Endothelial cell of umbilical vein (primary cell): ENCODE data around the gene CLCN4. TPM values are rescaled to one million over a fixed set of nuclear protein-coding genes. Genes with fewer than 3 reads are reported as not detected.

ENCODE experiments used
- BruUV-seq: library from RNA; stranded (reverse); fragments of 400-500 nt; replicated peaks from 2 replicates; lab custom pipeline; 2021; lab: Mats Ljungman, UMichigan
- CTCF ChIA-PET: fragments of 300-600, 350-600 bp; sonication (Branson Sonifier 250); formaldehyde crosslinking; loops from one replicate; lab custom pipeline; 2021; ENCODE audit warnings: antibody characterized with exemption, inconsistent platforms; lab: Charles Lee
- POLR2A ChIA-PET: fragments of 300-600, 350-600 bp; sonication (Branson Sonifier 250); formaldehyde crosslinking; loops from one replicate; lab custom pipeline; 2021; ENCODE audit warnings: antibody characterized with exemption, inconsistent platforms; lab: Charles Lee
- DNase-seq: peaks from one replicate; pipeline ENCODE4 v3.0.0-alpha.2; 2011; ENCODE audit warnings: low read depth, low spot score
- FAIRE-seq: peaks from 2 replicates; lab custom pipeline; 2011; peaks lifted over from hg19 to GRCh38; lab: Jason Lieb, UNC
- H2AFZ ChIP-seq: 2 replicates; pipeline ENCODE4 v1.6.0; 2012; ENCODE audit warnings: low read depth, low read length, control low read depth, inconsistent platforms
- H3K27ac ChIP-seq: 2 replicates; pipeline ENCODE4 v1.5.1; 2011; ENCODE audit warnings: low read depth, mild to moderate bottlenecking, control low read depth, low read length, moderate library complexity; ENCODE audit not compliant: insufficient read depth
- H3K27me3 ChIP-seq, 2 experiments: 2 replicates each; pipeline versions ENCODE4 v1.6.0 to v1.6.1; 2011; ENCODE audit warnings: low read length in 2 of 2, mixed read lengths in 1 of 2; ENCODE audit not compliant: control insufficient read depth in 2 of 2, insufficient read depth in 2 of 2
- H3K36me3 ChIP-seq, 2 experiments: 2 replicates in 1 of 2; 3 replicates in 1 of 2; pipeline ENCODE4 v1.5.1; 2011; ENCODE audit warnings: low read length in 2 of 2, mild to moderate bottlenecking in 1 of 2, moderate library complexity in 1 of 2; ENCODE audit not compliant: control insufficient read depth in 2 of 2, insufficient read depth in 2 of 2; ENCODE audit errors: extremely low read depth in 1 of 2
- H3K4me1 ChIP-seq: 3 replicates; pipeline ENCODE4 v1.5.1; 2011; ENCODE audit warnings: mild to moderate bottlenecking, low read length; ENCODE audit not compliant: control insufficient read depth, insufficient read depth; ENCODE audit errors: extremely low read depth
- H3K4me2 ChIP-seq: 2 replicates; pipeline ENCODE4 v1.6.1; 2011; ENCODE audit warnings: low read length, control low read depth, mixed read lengths; ENCODE audit not compliant: insufficient read depth
- H3K4me3 ChIP-seq, 3 experiments: fragments of 200-600 bp in 1 of 3; sonication (generic), shearing (Covaris generic) in 1 of 3; replicated peaks in 1 of 3; 2 replicates each; pipeline ENCODE4 v1.5.1; 2011 to 2016; ENCODE audit warnings: control low read depth in 3 of 3, low read length in 3 of 3, mild to moderate bottlenecking in 2 of 3, inconsistent platforms in 1 of 3, low read depth in 1 of 3, moderate library complexity in 1 of 3; ENCODE audit not compliant: insufficient read depth in 1 of 3
- H3K79me2 ChIP-seq: 2 replicates; pipeline ENCODE4 v1.6.0; 2012; ENCODE audit warnings: low read length, inconsistent platforms; ENCODE audit not compliant: control insufficient read depth, insufficient read depth
- H3K9ac ChIP-seq: replicated peaks from 2 replicates; pipeline ENCODE3; 2011; ENCODE audit warnings: low read length, control low read depth; ENCODE audit not compliant: insufficient read depth; ENCODE audit errors: extremely low read depth
- H3K9me1 ChIP-seq: replicated peaks from 3 replicates; pipeline ENCODE4 v1.6.0; 2011; ENCODE audit warnings: mild to moderate bottlenecking, low read length; ENCODE audit not compliant: control insufficient read depth, insufficient read depth; ENCODE audit errors: extremely low read depth
- H3K9me3 ChIP-seq: replicated peaks from 2 replicates; pipeline ENCODE4 v1.5.1; 2012; ENCODE audit warnings: low read length, inconsistent platforms; ENCODE audit not compliant: control insufficient read depth, insufficient read depth
- H4K20me1 ChIP-seq: replicated peaks from 2 replicates; pipeline ENCODE3; 2011; ENCODE audit warnings: mild to moderate bottlenecking, low read length; ENCODE audit not compliant: control insufficient read depth, insufficient read depth; ENCODE audit errors: extremely low read depth
- CTCF ChIP-seq, 2 donors: IDR thresholded peaks; 1 replicate in 1 of 2; 2 replicates in 1 of 2; pipeline ENCODE4 v1.5.1; 2011; ENCODE audit warnings: low read length in 2 of 2, mild to moderate bottlenecking in 2 of 2, moderate library complexity in 2 of 2, control low read depth in 1 of 2, inconsistent platforms in 1 of 2, low read depth in 1 of 2; ENCODE audit not compliant: insufficient read depth in 1 of 2; ENCODE audit errors: extremely low read depth in 1 of 2
- EZH2 ChIP-seq: IDR thresholded peaks from 2 replicates; pipeline ENCODE4 v1.6.1; 2012; ENCODE audit warnings: borderline replicate concordance, low read depth, mild to moderate bottlenecking, moderate library complexity, low read length, inconsistent platforms; ENCODE audit not compliant: severe bottlenecking
- FOS ChIP-seq: IDR thresholded peaks from 2 replicates; pipeline ENCODE4 v1.6.1; 2011; ENCODE audit warnings: mild to moderate bottlenecking, low read length, moderate library complexity, borderline replicate concordance; ENCODE audit not compliant: insufficient read depth
- GATA2 ChIP-seq: IDR thresholded peaks from 2 replicates; pipeline ENCODE4 v1.7.0; 2011; ENCODE audit warnings: low read depth, mild to moderate bottlenecking, moderate library complexity, mixed read lengths, low read length; ENCODE audit not compliant: insufficient read length, insufficient read depth
- JUN ChIP-seq: IDR thresholded peaks from 2 replicates; pipeline ENCODE4 v1.6.1; 2011; ENCODE audit warnings: borderline replicate concordance, low read depth; ENCODE audit not compliant: insufficient read length, insufficient read depth
- MAX ChIP-seq: IDR thresholded peaks from 2 replicates; pipeline ENCODE4 v1.6.1; 2011; ENCODE audit not compliant: insufficient read depth, insufficient read length
- MYC ChIP-seq: IDR thresholded peaks from one replicate; pipeline ENCODE4 v1.6.1; 2011; ENCODE audit warnings: mild to moderate bottlenecking, low read depth, low read length
- POLR2A ChIP-seq: IDR thresholded peaks from 2 replicates; pipeline ENCODE4 v1.6.1; 2012; ENCODE audit warnings: low read depth, mild to moderate bottlenecking, control low read depth, low read length
- dilution Hi-C: fragments of 300-500 bp; cut with MboI; formaldehyde crosslinking; loops from one replicate; pipeline ENCODE4 v1.15.0; 2019; ENCODE audit warnings: low sequenced_read_pairs; ENCODE audit not compliant: extremely low pct_ligation_motif_present
- intact Hi-C: fragments of 100-400 bp; cut with micrococcal nuclease; formaldehyde crosslinking; loops from one replicate; pipeline ENCODE4 v1.10.0; 2022
- polyA plus RNA-seq, 4 experiments: library from polyadenylated mRNA; depleted of rRNA in 3 of 4; stranded (reverse) in 3 of 4; unstranded in 1 of 4; fragments of >200 nt; gene quantifications; 2 replicates each; pipeline versions ENCODE4 v1.2.1 to v1.2.3, GENCODE V29; 2011 to 2012; ENCODE audit warnings: missing spikeins in 1 of 4
- total RNA-seq: library from RNA; stranded (reverse); gene quantifications from 2 replicates; pipeline ENCODE4 v1.2.3, GENCODE V29; 2021

CLCN4 gene
- total and polyA plus RNA-seq, 2 donors (not counting 3 experiments of a cell fraction or from before 2014, with no cell fraction given), result 7.6 to 19.8 TPM

GRCh38 chrX:10231461-10231860, 74.7 kb downstream of the CLCN4 start:
- Histone ChIP-seq H3K4me3 (no peak overlapping the region), H4K20me1 (no peaks in the 10 kb centered on the region), H3K9me3 (no peaks in the 10 kb centered on the region), H3K79me2 (no peaks in the 10 kb centered on the region), H3K9me1 (no peaks in the 10 kb centered on the region), H2AFZ (no peak overlapping the region), H3K27ac (no peak overlapping the region), H3K9ac (no peak overlapping the region), H3K4me1 (no peaks in the 10 kb centered on the region), H3K27me3 (no peaks in the 10 kb centered on the region), H3K4me2 (no peak overlapping the region), H3K36me3 (no peaks in the 10 kb centered on the region)
- POLR2A ChIA-PET, result no interaction called here
- intact Hi-C loops, result no loop called here
- dilution Hi-C loops, result no loop called here
- DNase-seq (no peak), FAIRE-seq (no peak)
- CTCF ChIA-PET, result no interaction called here
- BruUV-seq, result no TSS peak
- TF ChIP-seq MYC (no peak), MAX (no peak), POLR2A (no peak), FOS (no peak)

- FAIRE-seq, result no peak
- no peak for DNase-seq
- H3K4me3 ChIP-seq, result no peak overlapping the region
- H3K9ac ChIP-seq, result no peak overlapping the region
- no peaks in the 10 kb centered on the region for H3K9me1 ChIP-seq
- no peaks in the 10 kb centered on the region for H3K4me1 ChIP-seq
- H3K27ac ChIP-seq, result no peak overlapping the region
- no peak for TF ChIP-seq MAX
- no peak for TF ChIP-seq POLR2A
- no peak for TF ChIP-seq JUN
- TF ChIP-seq MYC, result no peak
- no peak for TF ChIP-seq CTCF (IDR thresholded peaks at IDR 0.05; ENCODE audit: extremely low read depth in 1 of 2, insufficient read depth in 1 of 2, low read depth in 1 of 2, low read length in 2 of 2)
- TF ChIP-seq FOS, result no peak
- TF ChIP-seq GATA2, result no peak
- no peak for TF ChIP-seq EZH2
- H4K20me1 ChIP-seq, result no peaks in the 10 kb centered on the region
- no peaks in the 10 kb centered on the region for H3K79me2 ChIP-seq
- dilution Hi-C loops, result no loop called here
- POLR2A ChIA-PET, result no interaction called here
- intact Hi-C loops, result no loop called here
- H2AFZ ChIP-seq, result no peak overlapping the region
- no peaks in the 10 kb centered on the region for H3K27me3 ChIP-seq
- H3K9me3 ChIP-seq, result no peaks in the 10 kb centered on the region
- CTCF ChIA-PET, result no interaction called here
- BruUV-seq, result no TSS peak
- no peak overlapping the region for H3K4me2 ChIP-seq
- H3K36me3 ChIP-seq, result no peaks in the 10 kb centered on the region
Observed at GRCh38 chrX:10233173-10233572, 76.4 kb downstream of the CLCN4 start.
